Right renal pelvis (tissue), 4 donors: Measurements from ENCODE around the gene PTPRC. TPM values are rescaled to one million over a fixed set of nuclear protein-coding genes. Genes with fewer than 3 reads are reported as not detected.
"Not testable (repeated sequence)": the region's sequence is repeated elsewhere in the genome, so short reads cannot be mapped to it uniquely, and the experiment has no call there.

ENCODE experiments used
- DNase-seq, 4 donors: peaks; one replicate each; pipeline ENCODE4 v3.0.0-alpha.2; 2013; ENCODE audit warnings: low read depth in 4 of 4, low spot score in 3 of 4, missing footprints in 1 of 4
- polyA plus RNA-seq, 4 donors: library from polyadenylated mRNA; unstranded; fragments of 120-200 nt; gene quantifications; one replicate each; pipeline ENCODE4 v1.2.1, GENCODE V29; 2013; ENCODE audit not compliant: insufficient read length in 4 of 4

PTPRC gene, protein sequence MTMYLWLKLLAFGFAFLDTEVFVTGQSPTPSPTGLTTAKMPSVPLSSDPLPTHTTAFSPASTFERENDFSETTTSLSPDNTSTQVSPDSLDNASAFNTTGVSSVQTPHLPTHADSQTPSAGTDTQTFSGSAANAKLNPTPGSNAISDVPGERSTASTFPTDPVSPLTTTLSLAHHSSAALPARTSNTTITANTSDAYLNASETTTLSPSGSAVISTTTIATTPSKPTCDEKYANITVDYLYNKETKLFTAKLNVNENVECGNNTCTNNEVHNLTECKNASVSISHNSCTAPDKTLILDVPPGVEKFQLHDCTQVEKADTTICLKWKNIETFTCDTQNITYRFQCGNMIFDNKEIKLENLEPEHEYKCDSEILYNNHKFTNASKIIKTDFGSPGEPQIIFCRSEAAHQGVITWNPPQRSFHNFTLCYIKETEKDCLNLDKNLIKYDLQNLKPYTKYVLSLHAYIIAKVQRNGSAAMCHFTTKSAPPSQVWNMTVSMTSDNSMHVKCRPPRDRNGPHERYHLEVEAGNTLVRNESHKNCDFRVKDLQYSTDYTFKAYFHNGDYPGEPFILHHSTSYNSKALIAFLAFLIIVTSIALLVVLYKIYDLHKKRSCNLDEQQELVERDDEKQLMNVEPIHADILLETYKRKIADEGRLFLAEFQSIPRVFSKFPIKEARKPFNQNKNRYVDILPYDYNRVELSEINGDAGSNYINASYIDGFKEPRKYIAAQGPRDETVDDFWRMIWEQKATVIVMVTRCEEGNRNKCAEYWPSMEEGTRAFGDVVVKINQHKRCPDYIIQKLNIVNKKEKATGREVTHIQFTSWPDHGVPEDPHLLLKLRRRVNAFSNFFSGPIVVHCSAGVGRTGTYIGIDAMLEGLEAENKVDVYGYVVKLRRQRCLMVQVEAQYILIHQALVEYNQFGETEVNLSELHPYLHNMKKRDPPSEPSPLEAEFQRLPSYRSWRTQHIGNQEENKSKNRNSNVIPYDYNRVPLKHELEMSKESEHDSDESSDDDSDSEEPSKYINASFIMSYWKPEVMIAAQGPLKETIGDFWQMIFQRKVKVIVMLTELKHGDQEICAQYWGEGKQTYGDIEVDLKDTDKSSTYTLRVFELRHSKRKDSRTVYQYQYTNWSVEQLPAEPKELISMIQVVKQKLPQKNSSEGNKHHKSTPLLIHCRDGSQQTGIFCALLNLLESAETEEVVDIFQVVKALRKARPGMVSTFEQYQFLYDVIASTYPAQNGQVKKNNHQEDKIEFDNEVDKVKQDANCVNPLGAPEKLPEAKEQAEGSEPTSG (N-terminal part only)
- 1 to 10 TPM; 5.3 to 6.0 (median 5.7) TPM for polyA plus RNA-seq

DNA sequence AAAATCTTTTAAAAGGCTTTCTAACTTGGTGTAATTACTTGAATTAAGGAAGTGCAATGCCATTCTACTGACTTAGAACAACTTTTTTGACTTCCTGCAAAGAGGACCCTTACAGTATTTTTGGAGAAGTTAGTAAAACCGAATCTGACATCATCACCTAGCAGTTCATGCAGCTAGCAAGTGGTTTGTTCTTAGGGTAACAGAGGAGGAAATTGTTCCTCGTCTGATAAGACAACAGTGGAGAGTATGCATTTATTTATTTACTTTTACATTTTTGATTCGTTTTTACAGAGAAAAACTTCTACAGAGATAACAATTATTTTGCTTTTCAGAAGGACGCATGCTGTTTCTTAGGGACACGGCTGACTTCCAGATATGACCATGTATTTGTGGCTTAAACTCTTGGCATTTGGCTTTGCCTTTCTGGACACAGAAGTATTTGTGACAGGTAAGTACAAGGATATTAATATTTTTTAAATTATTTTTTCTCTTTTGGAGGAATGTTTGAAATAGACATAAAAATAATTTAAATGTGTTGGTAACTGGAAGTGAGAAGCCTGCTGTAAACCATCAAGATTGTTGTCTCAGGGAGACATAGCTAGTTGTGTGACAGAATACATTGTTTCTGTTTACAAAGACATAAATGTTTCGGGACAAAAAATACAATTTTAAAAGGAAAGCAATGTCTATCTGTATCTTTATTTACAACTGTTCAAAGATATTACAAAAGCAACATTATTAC is at the start of gene PTPRC:
Gene PTPRC, plus strand, starts transcription at position 147 of the 742 bp plus-strand sequence. Its CDS starts 229 bp downstream, at position 376.
- no peak for DNase-seq

DNA sequence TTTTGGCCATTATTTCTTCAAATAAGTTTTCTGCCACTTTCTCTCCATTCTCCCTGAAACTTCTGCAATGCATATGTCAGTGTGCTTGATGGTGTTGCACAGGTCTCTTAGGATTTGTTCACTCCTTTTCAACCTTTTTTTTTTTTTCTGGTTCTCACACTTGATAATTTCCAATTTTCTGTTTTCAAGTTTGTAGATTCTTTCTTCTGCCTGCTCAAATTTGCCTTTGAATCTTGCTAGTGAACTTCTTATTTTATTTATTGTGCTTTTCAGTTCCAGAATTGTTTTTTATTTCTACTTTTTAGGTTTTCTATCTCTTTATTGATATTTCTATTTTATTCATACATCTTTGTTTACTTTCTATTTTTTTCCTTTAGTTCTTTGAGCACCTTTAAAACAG is 48.4 kb upstream of the PTPRC start:
- no peak for DNase-seq

DNA sequence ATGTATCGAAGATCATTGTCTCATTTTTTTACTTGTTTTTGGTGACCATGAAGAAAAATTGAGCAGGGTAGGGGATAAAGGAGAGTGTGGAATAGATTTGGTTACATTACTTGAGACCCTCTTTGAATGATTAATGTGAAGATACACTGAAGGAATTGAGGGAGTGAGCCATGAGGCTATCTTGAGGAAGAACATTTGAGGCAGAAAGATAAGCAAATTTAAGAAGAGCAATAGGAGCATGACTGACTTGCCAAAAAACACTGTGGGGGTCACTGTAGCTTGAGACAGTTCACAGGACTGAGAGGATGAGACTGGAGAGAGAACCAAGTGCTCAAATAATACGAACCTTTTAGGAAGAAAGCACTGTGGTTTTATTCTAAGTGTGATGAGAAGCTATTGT is 43.1 kb upstream of the PTPRC start:
- DNase-seq: no peak

DNA sequence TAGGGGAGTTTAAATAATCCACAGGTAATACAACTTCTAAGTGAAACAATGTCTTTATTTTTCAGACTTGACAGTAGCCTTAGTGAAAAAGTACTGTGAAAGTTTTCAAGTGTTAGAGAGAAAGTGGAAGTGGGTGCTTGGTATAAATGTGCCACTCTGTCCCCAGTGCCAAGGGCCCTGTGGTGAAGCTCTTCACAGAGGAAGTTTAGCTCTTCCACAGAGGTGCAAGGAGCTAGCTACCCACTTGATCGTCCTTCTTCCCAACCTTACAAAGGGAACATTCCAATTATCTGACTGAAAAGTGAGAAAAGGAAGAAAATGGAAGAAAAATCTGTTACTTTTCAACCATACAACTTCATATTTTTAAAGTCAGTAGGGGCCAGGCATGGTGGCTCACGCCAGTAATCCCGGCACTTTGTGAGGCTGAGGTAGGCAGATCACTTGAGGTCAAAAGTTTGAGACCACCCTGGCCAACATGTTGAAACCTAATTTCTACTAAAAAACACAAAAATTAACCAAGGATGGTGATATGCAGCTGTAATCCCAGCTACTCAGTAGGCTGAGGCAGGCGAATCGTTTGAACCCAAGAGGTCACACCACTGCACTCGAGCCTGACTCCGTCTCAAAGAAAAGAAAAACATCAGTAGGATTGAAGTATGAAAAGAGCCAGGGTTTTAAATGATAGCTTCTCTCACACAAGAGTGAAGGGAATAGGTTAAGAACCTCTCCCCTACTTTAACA is 41.0 kb upstream of the PTPRC start:
- no peak for DNase-seq

DNA sequence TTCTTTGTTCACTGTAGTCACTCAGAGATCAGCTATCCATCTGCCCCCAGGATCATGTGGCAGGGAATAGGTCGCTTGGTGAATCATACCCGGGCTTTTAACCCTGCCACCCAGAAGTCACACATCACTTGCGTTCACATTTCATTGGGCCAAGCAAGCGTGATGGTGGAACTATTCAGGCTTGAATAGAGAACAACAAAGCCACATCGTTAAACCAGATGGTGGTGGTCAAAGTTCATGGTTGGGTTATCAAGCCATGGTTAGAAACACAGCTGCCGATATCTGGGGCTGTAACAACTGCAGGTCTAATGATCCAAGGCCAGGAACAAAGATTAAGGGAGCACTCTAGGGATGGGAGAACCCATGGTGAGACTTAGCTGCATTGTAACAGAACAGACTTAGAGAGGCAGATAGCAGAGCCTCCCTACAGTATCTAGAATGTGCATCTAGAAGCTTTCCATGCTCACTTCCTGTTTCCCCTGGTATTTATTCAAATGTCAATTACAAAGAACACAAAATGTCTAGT is 40.0 kb upstream of the PTPRC start:
- DNase-seq: no peak

DNA sequence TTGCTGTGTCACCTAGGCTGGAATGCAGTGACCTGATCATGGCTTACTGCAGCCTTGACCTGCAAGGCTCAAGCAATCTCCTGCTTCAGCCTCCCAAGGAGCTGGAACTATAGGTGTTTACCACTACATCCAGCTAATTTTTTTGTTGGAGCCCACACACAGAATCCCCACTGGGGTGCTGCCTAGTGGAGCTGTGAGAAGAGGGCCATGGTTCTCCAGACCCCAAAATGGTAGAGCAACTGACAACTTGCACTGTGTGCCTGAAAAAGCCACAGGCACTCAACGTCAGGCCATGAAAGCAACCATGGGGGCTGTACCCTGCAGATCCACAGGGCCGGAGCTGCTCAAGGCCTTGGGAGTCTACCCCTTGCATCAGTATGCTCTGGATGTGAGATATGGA is 39.1 kb upstream of the PTPRC start:
- no peak for DNase-seq

DNA sequence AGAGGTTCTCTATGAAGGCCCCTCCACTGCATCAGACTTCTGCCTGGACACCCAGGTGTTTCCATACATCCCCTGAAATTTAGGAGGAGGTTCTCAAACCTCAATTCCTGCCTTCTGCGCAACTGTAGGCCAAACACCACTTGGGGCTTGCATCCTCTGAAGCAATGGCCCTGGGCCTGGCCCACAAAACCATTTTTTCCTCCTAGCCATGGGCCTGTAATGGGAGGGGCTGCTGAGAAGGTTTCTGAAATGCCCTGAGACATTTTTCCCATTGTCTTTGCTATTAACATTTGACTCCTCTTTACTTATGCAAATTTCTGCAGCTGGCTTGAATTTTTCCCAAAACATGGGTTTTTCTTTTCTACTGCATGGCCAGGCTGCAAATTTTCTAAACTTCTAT is 37.9 kb upstream of the PTPRC start:
- no peak for DNase-seq

DNA sequence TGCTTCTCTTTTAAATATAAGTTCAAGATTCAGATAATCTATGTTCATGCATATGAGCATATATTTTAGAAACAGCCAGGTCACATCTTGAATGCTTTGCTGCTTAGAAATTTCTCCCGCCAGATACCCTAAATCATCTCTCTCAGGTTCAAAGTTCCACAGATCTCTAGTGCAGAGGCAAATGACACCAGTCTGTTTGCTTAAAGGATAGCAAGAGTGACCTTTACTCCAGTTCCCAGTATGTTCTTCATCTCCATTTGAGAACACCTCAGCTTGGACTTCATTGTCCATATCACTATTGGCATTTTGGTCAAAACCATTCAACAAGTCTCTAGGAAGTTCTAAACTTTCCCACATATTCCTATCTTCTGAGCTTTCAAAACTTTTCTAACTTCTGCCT is 37.5 kb upstream of the PTPRC start:
- DNase-seq: not testable (repeated sequence)

DNA sequence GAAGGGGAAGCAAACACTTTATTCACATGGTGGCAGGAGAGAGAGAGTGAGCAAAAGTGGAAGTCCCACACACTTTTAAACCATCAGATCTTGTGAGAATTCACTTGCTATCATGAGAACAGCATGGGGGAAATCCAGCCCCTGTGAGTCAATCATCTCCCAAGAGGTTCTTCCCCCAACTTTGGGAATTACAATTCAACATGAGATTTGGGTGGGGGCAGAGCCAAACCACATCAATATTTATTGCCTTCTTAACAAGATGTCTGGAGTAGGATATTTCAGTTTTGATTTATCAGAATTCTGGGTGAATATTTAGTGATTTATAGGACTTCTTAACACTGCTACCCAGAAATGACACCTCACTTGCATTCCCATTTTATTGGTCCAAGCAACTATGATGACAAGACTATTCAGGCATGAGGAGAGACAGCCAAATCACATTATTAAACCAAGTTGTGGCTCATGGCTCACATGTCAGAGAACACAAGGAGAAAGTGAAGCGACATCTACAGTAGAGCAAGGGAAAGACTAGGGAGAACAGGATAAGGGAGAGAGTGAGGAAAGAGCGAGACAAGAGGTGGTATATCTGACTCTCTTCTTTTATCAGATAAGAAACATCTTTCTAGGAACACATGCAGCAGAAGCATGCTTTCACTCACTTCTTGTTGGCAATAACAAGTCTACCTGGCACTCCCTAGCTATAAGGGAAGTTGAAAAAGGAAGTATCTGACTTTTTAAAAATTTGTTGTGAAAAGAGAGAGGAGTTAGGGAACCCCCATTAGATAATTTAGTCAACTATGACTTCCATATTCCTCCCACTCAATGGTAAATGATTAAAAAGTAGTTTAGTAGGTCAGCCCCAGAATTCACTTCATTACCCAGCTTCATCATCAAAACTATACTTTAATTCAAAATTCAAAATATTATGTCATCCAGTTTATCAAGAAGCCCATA is 36.6 kb upstream of the PTPRC start:
- no peak for DNase-seq

DNA sequence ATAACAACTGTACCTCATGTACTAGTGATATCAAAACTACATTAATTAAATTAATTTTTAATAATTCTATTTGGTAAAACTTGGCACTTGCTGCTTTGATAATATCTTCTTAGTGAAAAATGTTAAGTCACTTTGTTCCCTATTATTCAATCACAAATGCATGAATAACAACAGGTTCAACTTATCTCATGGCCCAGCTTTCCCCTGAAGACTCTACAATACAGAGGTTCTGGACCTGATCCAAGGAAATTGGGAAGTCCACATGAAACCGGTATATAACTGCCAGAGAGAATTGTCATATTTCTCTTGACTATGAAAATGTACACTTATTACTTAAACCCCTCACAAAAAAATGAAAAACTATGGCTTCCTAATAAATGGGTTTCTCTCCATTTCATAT is 33.9 kb upstream of the PTPRC start:
- no peak for DNase-seq

DNA sequence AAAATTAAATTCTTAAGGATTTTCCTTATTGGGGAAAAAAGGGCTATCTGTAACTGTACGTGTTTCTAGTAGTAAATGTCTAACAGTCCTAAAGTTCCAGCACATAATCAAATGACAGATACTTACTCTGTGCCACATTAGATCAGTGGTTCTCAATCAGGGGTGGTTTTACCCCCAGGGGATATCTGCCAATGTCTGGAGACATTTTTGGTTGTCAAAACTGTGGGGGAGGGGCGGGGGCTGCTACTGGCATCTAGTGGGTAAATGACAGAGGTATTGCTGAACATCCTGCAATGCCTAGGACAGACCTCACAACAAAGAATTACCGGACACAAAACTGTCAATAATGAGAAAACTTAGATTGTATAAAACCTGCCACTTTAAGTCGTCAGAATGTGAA is 33.4 kb upstream of the PTPRC start:
- DNase-seq: no peak

DNA sequence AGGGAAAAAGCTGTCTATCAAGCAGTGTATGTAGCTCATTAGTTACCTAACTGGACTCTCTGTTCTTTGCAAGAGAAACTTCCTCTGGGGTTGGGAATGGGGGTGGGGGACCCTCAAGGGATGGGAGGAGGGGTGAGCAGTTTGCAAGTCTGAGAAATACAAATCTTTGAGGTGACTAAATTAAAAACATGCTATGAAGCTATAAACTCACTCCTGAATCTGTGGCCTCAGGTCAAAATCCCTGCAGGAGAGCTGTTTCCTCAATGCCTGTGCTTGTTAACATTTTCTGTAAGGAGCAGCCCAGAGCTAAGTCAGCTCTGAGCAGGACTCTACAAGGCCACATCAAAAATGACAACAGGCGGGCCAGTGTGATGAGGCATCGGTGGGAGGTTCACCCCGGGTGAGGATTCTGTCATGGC is 32.8 kb upstream of the PTPRC start:
- no peak for DNase-seq

DNA sequence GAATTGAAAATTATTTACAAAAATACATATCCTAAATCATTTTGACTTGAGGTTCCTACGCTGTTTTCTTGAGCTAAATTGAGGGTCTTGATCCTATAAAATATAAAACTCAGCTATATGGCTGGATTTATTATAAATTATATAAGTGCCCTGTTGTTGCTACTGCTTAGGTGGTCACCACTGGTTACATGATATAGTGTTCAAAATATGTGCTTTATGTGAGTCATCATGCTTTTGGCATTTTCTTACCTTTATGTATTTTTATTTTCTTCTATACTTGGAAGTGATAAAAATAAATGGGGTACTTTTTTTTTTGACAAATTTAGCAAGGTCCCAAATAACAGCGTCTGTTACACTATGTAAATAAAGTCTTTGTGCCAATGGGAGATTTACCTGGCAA is 31.1 kb upstream of the PTPRC start:
- DNase-seq: no peak

DNA sequence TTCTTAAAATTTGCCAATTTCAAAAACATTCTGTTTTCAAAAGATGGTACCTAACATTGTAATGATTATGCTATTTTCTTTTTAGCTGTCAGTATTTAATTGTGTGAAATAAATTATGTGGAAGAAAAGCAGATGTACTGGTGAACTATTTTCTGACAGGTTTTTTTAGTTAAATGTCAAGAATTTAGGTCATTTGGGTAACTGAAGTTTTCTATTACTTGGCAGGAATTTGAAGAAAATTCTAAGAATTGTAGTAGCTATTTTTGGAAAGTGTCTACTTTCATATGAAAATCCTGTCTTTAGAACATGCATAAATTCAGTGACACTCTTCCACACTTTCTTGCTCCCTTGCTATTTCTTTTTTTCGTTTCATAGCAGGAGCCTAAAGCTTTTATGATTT is 28.5 kb upstream of the PTPRC start:
- DNase-seq: no peak

DNA sequence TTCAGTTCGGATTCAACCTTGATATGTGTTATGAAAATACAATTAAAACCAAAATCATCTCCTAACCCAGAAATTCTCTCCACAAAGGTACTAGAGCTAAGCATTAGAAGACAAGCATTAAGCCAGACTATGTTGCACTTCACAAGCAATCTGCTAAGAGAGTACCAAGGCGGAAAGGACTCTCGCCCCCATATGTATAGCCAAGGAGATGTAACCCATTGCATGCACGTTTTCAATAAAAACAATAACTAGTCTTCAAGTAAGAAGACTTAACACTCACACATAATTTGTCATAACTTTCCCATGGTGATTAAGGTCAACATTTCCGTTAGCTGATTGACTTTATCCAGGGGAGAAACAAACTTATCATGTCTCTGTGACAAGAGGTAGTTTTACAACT is 27.6 kb upstream of the PTPRC start:
- DNase-seq: no peak

DNA sequence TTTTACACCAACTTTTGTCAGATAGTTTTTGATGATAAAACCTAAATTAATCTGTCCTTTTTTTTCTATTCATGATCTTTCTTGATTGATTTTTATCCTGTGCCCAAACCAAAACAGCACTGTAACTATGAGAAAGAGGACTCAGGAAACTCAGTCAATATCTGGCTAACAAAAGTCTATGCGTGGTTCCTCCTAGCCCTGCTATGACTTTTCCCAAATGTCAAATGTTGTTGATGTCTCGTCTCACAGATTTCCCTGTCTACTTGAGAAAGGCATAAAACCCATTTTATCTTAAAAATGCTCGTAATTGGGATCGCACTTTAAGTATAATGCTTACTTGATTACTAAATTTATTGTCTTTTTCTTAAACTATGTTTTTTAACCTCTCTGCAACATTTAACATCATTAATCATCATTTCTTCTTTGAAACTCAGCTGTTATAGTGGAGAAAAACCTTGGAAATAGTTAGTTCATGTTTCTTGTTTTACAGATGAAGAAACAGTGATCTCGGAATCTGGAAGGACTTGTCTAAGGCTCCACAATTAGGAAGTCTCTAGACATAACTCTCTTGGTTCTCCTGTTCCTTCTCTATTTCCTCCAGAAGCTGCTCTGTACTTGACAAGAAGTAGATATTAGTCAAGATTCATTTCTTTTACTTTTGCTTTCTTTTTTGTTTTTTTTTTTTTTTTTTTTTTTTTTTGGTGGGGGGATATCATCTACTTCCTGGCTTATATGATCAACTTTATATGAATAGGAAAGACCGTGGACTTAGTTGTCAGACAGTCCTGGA is 26.2 kb upstream of the PTPRC start:
- no peak for DNase-seq

DNA sequence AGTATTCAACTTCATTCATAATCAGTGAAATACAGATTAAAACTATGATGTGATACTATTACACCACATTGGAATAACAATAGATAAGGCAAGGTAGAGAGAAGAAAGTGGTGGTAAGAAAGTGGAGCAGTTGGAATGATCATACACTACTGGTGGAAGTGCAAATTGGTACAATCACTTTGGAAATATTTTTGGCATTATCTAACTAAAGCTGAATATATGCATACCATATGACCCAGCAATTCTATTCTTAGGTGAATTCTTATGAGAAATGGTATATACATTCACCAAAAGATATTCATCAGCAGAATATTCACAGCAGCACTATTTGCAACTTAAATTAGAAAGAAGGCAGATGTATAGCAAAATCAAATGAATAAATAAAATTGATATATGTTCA is 21.4 kb upstream of the PTPRC start:
- no peak for DNase-seq
